KMS-11 (cell line): ENCODE results near the gene SLC1A2.

Source experiments
- H2AFZ ChIP-seq: fragments of 200-600 bp; sonication (generic); 2 replicates; pipeline ENCODE4 v1.6.1; 2016; ENCODE audit warnings: antibody characterized with exemption, mixed run types, low read depth
- H3K27ac ChIP-seq: fragments of 200-600 bp; sonication (generic); 2 replicates; pipeline ENCODE4 v1.6.1; 2016; ENCODE audit warnings: mild to moderate bottlenecking, mixed run types
- H3K27me3 ChIP-seq: fragments of 200-600 bp; sonication (generic); 2 replicates; pipeline ENCODE4 v1.6.1; 2017; ENCODE audit warnings: mild to moderate bottlenecking, low read depth, mixed run types, moderate library complexity; ENCODE audit not compliant: insufficient read depth
- H3K36me3 ChIP-seq: fragments of 200-600 bp; sonication (generic); 2 replicates; pipeline ENCODE4 v1.6.1; 2017; ENCODE audit warnings: mild to moderate bottlenecking, mixed run types; ENCODE audit not compliant: insufficient read depth
- H3K4me1 ChIP-seq: fragments of 200-600 bp; sonication (generic); 2 replicates; pipeline ENCODE4 v1.6.1; 2016; ENCODE audit warnings: mild to moderate bottlenecking, low read depth, mixed run types; ENCODE audit not compliant: poor library complexity, severe bottlenecking
- H3K4me2 ChIP-seq: fragments of 200-600 bp; sonication (generic); 2 replicates; pipeline ENCODE4 v1.7.0; 2016; ENCODE audit warnings: mild to moderate bottlenecking, mixed run types
- H3K4me3 ChIP-seq: fragments of 200-600 bp; sonication (generic); IDR thresholded peaks from 2 replicates; pipeline ENCODE4 v1.6.1; 2017; ENCODE audit warnings: low read depth, low read length, mixed read lengths; ENCODE audit not compliant: insufficient read depth
- H3K79me2 ChIP-seq: fragments of 200-600 bp; sonication (generic); 2 replicates; pipeline ENCODE4 v1.6.1; 2016; ENCODE audit warnings: low read depth, mixed run types; ENCODE audit not compliant: insufficient read depth
- H3K9ac ChIP-seq: fragments of 200-600 bp; sonication (generic); 2 replicates; pipeline ENCODE4 v1.6.1; 2016; ENCODE audit warnings: mild to moderate bottlenecking, mixed run types
- H4K20me1 ChIP-seq: fragments of 200-600 bp; sonication (generic); 2 replicates; pipeline ENCODE4 v1.6.1; 2016; ENCODE audit warnings: mild to moderate bottlenecking, mixed run types; ENCODE audit not compliant: insufficient read depth
- CTCF ChIP-seq: fragments of 200-600 bp; sonication (generic); conservative IDR thresholded peaks from 2 replicates; pipeline ENCODE4 v1.6.1; 2017; ENCODE audit warnings: low read depth, mild to moderate bottlenecking, antibody characterized with exemption, low read length, moderate library complexity, mixed read lengths

SLC1A2 gene

GRCh38 chr11:35307221-35307621 is 112.1 kb downstream of the SLC1A2 start:
- Histone ChIP-seq H3K27me3 (no peaks in the 10 kb centered on the region), H3K4me1 (no peaks in the 10 kb centered on the region), H3K36me3 (no peaks in the 10 kb centered on the region), H4K20me1 (no peaks in the 10 kb centered on the region), H3K4me2 (no peak overlapping the region), H3K27ac (no peak overlapping the region), H3K9ac (no peak overlapping the region), H3K79me2 (no peaks in the 10 kb centered on the region), H3K4me3 (no peak overlapping the region), H2AFZ (no peak overlapping the region)
- TF ChIP-seq CTCF = no peak

GRCh38 chr11:35305670-35306382 is 113.5 kb downstream of the SLC1A2 start:
- Histone ChIP-seq H3K9ac (no peak overlapping the region), H3K4me1 (no peaks in the 10 kb centered on the region), H3K4me2 (no peak overlapping the region), H3K27me3 (no peaks in the 10 kb centered on the region), H2AFZ (no peak overlapping the region), H4K20me1 (no peaks in the 10 kb centered on the region), H3K27ac (no peak overlapping the region), H3K4me3 (no peak overlapping the region), H3K36me3 (no peaks in the 10 kb centered on the region), H3K79me2 (no peaks in the 10 kb centered on the region)
- no peak for TF ChIP-seq CTCF

- Histone ChIP-seq H3K36me3 (no peaks in the 10 kb centered on the region), H3K9ac (no peak overlapping the region), H3K4me2 (no peak overlapping the region)
These were observed 114.4 kb downstream of the SLC1A2 start for GRCh38 chr11:35304900-35305460.

GRCh38 chr11:35304386-35304775 is 115.0 kb downstream of the SLC1A2 start:
- Histone ChIP-seq H2AFZ (no peak overlapping the region), H3K27me3 (no peaks in the 10 kb centered on the region), H3K4me1 (no peaks in the 10 kb centered on the region), H4K20me1 (no peaks in the 10 kb centered on the region), H3K36me3 (no peaks in the 10 kb centered on the region), H3K79me2 (no peaks in the 10 kb centered on the region), H3K4me2 (no peak overlapping the region), H3K27ac (no peak overlapping the region), H3K4me3 (no peak overlapping the region), H3K9ac (no peak overlapping the region)
- no peak for TF ChIP-seq CTCF

More at GRCh38 chr11:35304900-35305460, 114.4 kb downstream of the SLC1A2 start:
- H3K4me1 ChIP-seq = no peaks in the 10 kb centered on the region
- no peak overlapping the region for H2AFZ ChIP-seq
- H3K27me3 ChIP-seq = no peaks in the 10 kb centered on the region
- no peaks in the 10 kb centered on the region for H4K20me1 ChIP-seq
- H3K27ac ChIP-seq = no peak overlapping the region
- no peak for TF ChIP-seq CTCF
- H3K4me3 ChIP-seq = no peak overlapping the region
- H3K79me2 ChIP-seq = no peaks in the 10 kb centered on the region
